Measurements from ENCODE around the gene SEPTIN5.

SEPTIN5 gene

GRCh38 chr22:19766511-19767426, 52.5 kb downstream of the SEPTIN5 start:
- H3K9me3 ChIP-seq (ENCODE audit: insufficient read depth, low read depth, low read length) = no peaks in the 10 kb centered on the region
- no peaks in the 10 kb centered on the region for H3K27me3 ChIP-seq (ENCODE audit: insufficient read depth, low read length, poor library complexity, severe bottlenecking)
- no peaks in the 10 kb centered on the region for H3K4me1 ChIP-seq (ENCODE audit: insufficient read depth, low read length, poor library complexity, severe bottlenecking)
- peak overlapping the region; percentile 49 for H3K4me2 ChIP-seq (ENCODE audit: low read depth, low read length, poor library complexity, severe bottlenecking)
- TF ChIP-seq, protein P1, sequence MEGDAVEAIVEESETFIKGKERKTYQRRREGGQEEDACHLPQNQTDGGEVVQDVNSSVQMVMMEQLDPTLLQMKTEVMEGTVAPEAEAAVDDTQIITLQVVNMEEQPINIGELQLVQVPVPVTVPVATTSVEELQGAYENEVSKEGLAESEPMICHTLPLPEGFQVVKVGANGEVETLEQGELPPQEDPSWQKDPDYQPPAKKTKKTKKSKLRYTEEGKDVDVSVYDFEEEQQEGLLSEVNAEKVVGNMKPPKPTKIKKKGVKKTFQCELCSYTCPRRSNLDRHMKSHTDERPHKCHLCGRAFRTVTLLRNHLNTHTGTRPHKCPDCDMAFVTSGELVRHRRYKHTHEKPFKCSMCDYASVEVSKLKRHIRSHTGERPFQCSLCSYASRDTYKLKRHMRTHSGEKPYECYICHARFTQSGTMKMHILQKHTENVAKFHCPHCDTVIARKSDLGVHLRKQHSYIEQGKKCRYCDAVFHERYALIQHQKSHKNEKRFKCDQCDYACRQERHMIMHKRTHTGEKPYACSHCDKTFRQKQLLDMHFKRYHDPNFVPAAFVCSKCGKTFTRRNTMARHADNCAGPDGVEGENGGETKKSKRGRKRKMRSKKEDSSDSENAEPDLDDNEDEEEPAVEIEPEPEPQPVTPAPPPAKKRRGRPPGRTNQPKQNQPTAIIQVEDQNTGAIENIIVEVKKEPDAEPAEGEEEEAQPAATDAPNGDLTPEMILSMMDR (conservative IDR thresholded peaks at IDR 0.05; ENCODE audit: low read length) = peak; percentile 59
- TF ChIP-seq EZH2phosphoT487 (IDR thresholded peaks at IDR 0.05; ENCODE audit: borderline replicate concordance) = no peak
- H3K79me2 ChIP-seq (ENCODE audit: insufficient read depth, low read length) = peaks cover 23% of the 10 kb centered on the region; the same call in 1 of the 2 replicates
- no peaks in the 10 kb centered on the region for H3K9me2 ChIP-seq (replicated peaks; ENCODE audit: low read depth, low read length)
- no peaks in the 10 kb centered on the region for H3F3A ChIP-seq (ENCODE audit: low read depth)
- no peaks in the 10 kb centered on the region for H4K20me1 ChIP-seq (ENCODE audit: insufficient read depth, low read length, poor library complexity, severe bottlenecking)
- H3K36me3 ChIP-seq (ENCODE audit: insufficient read depth, low read length) = no peaks in the 10 kb centered on the region
- H3K9ac ChIP-seq (ENCODE audit: low read depth, low read length, poor library complexity, severe bottlenecking) = peak overlapping the region; percentile 82
- H3K4me3 ChIP-seq (ENCODE audit: low read length, poor library complexity, severe bottlenecking) = peak overlapping the region; percentile 72
- H2AFZ ChIP-seq (ENCODE audit: low read length) = peak overlapping the region; percentile 48; the same call in 1 of the 2 replicates

GRCh38 chr22:19767427-19768341, 53.4 kb downstream of the SEPTIN5 start:
- Histone ChIP-seq H3K4me2 (ENCODE audit: low read depth, low read length, poor library complexity, severe bottlenecking) (peak overlapping the region; percentile 49), H3K4me1 (ENCODE audit: insufficient read depth, low read length, poor library complexity, severe bottlenecking) (no peaks in the 10 kb centered on the region), H3K9me3 (ENCODE audit: insufficient read depth, low read depth, low read length) (no peaks in the 10 kb centered on the region), H3F3A (ENCODE audit: low read depth) (no peaks in the 10 kb centered on the region), H3K4me3 (ENCODE audit: low read length, poor library complexity, severe bottlenecking) (peak overlapping the region; percentile 72), H3K36me3 (ENCODE audit: insufficient read depth, low read length) (no peaks in the 10 kb centered on the region), H3K9ac (ENCODE audit: low read depth, low read length, poor library complexity, severe bottlenecking) (peak overlapping the region; percentile 82), H2AFZ (ENCODE audit: low read length) (peak overlapping the region; percentile 48; the same call in 1 of the 2 replicates), H3K27me3 (ENCODE audit: insufficient read depth, low read length, poor library complexity, severe bottlenecking) (no peaks in the 10 kb centered on the region), H3K9me2 (replicated peaks; ENCODE audit: low read depth, low read length) (no peaks in the 10 kb centered on the region), H3K79me2 (ENCODE audit: insufficient read depth, low read length) (peaks cover 23% of the 10 kb centered on the region; the same call in 1 of the 2 replicates), H4K20me1 (ENCODE audit: insufficient read depth, low read length, poor library complexity, severe bottlenecking) (no peaks in the 10 kb centered on the region)
- no peak for TF ChIP-seq EZH2phosphoT487 (IDR thresholded peaks at IDR 0.05; ENCODE audit: borderline replicate concordance)
- TF ChIP-seq, protein P1 (conservative IDR thresholded peaks at IDR 0.05; ENCODE audit: low read length) = no peak

DNA sequence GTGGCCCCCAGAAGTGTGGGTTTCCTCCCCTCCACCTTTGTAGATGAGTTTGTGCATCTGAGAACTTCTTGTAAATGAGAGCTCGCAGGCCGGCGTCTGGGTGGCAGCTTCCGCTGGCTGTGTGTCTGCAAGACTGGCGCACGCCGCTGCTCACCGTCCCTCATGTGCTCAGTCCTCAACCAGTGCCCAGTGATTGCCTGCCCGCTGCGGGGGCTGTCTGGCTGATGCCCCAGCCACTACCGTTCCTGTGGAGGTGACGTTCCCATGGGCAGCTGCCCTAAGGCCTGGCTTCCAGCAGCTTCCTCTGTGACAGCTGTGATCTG, 55.1 kb downstream of the SEPTIN5 start:
- Histone ChIP-seq H3K79me2 (ENCODE audit: insufficient read depth, low read length) (peaks cover 23% of the 10 kb centered on the region; the same call in 1 of the 2 replicates), H3K9ac (ENCODE audit: low read depth, low read length, poor library complexity, severe bottlenecking) (no peak overlapping the region), H3K9me3 (ENCODE audit: insufficient read depth, low read depth, low read length) (no peaks in the 10 kb centered on the region), H3K4me2 (ENCODE audit: low read depth, low read length, poor library complexity, severe bottlenecking) (no peak overlapping the region), H3K36me3 (ENCODE audit: insufficient read depth, low read length) (no peaks in the 10 kb centered on the region), H2AFZ (ENCODE audit: low read length) (no peak overlapping the region), H3K4me1 (ENCODE audit: insufficient read depth, low read length, poor library complexity, severe bottlenecking) (no peaks in the 10 kb centered on the region), H4K20me1 (ENCODE audit: insufficient read depth, low read length, poor library complexity, severe bottlenecking) (no peaks in the 10 kb centered on the region), H3K9me2 (replicated peaks; ENCODE audit: low read depth, low read length) (no peaks in the 10 kb centered on the region), H3K27me3 (ENCODE audit: insufficient read depth, low read length, poor library complexity, severe bottlenecking) (no peaks in the 10 kb centered on the region), H3F3A (ENCODE audit: low read depth) (no peaks in the 10 kb centered on the region), H3K4me3 (ENCODE audit: low read length, poor library complexity, severe bottlenecking) (no peak overlapping the region)
- no peak for TF ChIP-seq EZH2phosphoT487 (IDR thresholded peaks at IDR 0.05; ENCODE audit: borderline replicate concordance)
- TF ChIP-seq, protein P1 (conservative IDR thresholded peaks at IDR 0.05; ENCODE audit: low read length) = no peak
